Choroid plexus epithelial cell (primary cell): ENCODE results near the gene PRTN3.
A peak's percentile ranks its signal among the peaks of the same experiment; 100 is the strongest.
"Not testable (repeated sequence)": the region's sequence is repeated elsewhere in the genome, so short reads cannot be mapped to it uniquely, and the experiment has no call there.

Experiments used
- DNase-seq: peaks from one replicate; pipeline ENCODE4 v3.0.0-alpha.2; 2010; ENCODE audit warnings: low read depth
- H3K4me3 ChIP-seq: 2 replicates; pipeline ENCODE4 v1.5.1; 2011; ENCODE audit warnings: low read depth, mild to moderate bottlenecking, control low read depth, low read length, moderate library complexity
- TF ChIP-seq, protein P1 (sequence below): conservative IDR thresholded peaks from 2 replicates; pipeline ENCODE4 v1.5.1; 2011; ENCODE audit warnings: low read depth, mild to moderate bottlenecking, control low read depth, inconsistent platforms, low read length, moderate library complexity

Gene PRTN3

DNA sequence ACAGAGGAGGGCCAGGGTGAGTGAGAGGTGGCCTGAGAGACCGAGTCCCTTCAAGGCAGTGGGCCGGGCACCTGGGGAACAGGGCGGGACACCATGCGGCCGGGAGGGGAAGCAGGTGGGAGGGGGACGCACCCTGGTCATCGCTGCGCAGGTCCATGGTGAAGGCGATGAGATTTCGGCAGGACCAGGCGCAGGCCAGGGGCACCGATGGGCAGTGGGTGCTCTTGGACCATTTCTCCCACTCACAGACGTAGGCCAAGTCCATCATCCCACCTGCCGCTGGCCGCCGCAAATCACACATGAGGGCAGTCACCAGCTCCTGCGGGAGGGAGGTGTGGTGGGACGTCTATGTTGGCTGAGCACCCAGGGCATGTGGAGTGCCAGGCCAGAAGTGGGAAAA, 50.0 kb downstream of the PRTN3 start:
- DNase-seq, result no peak
- no peak overlapping the region for H3K4me3 ChIP-seq
- TF ChIP-seq, protein P1, sequence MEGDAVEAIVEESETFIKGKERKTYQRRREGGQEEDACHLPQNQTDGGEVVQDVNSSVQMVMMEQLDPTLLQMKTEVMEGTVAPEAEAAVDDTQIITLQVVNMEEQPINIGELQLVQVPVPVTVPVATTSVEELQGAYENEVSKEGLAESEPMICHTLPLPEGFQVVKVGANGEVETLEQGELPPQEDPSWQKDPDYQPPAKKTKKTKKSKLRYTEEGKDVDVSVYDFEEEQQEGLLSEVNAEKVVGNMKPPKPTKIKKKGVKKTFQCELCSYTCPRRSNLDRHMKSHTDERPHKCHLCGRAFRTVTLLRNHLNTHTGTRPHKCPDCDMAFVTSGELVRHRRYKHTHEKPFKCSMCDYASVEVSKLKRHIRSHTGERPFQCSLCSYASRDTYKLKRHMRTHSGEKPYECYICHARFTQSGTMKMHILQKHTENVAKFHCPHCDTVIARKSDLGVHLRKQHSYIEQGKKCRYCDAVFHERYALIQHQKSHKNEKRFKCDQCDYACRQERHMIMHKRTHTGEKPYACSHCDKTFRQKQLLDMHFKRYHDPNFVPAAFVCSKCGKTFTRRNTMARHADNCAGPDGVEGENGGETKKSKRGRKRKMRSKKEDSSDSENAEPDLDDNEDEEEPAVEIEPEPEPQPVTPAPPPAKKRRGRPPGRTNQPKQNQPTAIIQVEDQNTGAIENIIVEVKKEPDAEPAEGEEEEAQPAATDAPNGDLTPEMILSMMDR, result no peak

DNA sequence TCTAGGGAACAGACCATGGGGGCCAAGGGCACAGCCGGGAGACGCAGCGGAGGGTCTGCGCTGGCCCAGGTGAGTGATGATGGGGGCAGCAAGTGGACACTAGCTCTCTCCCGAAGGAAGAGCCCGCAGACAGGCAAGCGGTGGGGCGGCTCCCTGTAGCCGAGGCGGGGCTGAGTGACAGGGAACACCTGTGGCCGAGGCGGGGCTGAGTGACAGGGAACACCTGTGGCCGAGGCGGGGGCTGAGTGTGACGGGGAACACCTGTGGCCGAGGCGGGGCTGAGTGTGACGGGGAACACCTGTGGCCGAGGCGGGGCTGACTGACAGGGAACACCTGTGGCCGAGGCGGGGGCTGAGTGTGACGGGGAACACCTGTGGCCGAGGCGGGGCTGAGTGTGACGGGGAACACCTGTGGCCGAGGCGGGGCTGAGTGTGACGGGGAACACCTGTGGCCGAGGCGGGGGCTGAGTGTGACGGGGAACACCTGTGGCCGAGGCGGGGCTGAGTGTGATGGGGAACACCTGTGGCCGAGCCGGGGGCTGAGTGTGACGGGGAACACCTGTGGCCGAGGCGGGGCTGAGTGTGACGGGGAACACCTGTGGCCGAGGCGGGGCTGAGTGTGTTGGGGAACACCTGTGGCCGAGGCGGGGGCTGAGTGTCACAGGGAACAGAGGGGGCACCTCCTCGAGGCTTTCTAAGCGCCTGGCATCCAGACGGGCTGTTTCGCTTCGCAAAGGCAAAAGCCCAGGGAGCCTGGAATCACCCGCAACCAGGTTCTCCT, 50.8 kb downstream of the PRTN3 start:
- peak overlapping the region; percentile 82 for H3K4me3 ChIP-seq
- DNase-seq, result not testable (repeated sequence)

DNA sequence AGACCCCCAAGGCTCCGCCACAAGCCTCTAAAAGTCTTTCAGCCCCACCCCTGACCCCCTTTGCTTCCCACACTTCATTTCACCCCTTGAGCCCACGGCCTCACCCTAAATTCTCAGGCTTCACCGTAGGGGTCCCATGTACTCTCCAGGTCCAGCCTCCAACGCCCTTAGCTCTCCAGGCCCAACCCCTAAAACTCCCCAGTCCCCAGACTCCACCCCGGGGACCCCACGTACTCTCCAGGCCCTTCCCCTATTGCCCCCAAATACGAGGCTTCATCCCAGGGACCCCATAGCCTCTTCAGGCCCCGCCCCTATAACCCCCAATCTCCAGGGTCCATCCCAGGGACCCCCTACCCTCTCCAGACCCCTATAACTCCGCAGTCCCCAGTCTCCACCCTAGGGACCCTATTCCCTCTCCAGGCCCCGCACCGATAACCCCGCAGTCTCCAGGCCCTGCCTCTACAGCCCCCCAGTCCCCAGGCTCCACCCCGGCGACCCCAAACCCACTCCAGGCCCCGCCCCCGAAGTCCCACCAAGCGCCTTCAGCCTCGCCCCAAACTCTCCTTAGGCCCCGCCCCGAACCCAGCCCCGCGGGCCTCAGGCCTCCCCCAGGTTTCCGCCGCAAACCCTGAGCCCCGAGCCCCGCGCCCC, 51.6 kb downstream of the PRTN3 start:
- TF ChIP-seq, protein P1, result no peak
- peak overlapping the region; percentile 82 for H3K4me3 ChIP-seq
- peak; percentile 28 for DNase-seq

DNA sequence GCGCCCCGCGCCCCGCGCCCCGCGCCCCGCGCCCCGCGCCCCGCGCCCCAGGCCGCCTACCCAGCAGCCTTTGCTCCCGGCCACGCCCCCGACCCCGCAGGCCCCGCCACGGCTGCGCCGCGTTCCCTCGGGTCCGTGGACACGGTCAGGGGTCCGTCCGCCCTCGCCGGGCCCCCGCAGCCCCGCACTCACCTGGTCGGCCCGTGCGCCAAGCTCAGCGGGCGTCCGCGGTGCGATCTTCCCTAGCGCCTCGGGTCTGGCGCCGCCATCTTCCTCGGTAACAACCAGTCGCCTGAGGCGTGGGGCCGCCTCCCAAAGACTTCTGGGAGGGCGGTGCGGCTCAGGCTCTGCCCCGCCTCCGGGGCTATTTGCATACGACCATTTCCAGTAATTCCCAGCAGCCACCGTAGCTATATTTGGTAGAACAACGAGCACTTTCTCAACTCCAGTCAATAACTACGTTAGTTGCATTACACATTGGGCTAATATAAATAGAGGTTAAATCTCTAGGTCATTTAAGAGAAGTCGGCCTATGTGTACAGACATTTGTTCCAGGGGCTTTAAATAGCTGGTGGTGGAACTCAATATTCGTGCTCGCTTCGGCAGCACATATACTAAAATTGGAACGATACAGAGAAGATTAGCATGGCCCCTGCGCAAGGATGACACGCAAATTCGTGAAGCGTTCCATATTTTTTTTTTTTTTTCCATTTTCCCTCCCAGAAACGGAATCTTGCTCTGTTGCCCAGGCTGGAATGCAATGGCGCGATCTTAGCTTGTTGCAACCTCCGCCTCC, 52.3 kb downstream of the PRTN3 start, which contains the start of the genes MED16 and RNU6-9:
Gene MED16 (minus strand): TSS at position 294 of the 796 bp plus-strand sequence. CDS start 2,056 bp downstream, outside the sequence.
Gene RNU6-9 (plus strand): TSS at position 591 of the 796 bp plus-strand sequence.
- TF ChIP-seq, protein P1, result no peak
- H3K4me3 ChIP-seq, result peak within 1 kb of the TSS; percentile 82
- DNase-seq, result peak; percentile 96

DNA sequence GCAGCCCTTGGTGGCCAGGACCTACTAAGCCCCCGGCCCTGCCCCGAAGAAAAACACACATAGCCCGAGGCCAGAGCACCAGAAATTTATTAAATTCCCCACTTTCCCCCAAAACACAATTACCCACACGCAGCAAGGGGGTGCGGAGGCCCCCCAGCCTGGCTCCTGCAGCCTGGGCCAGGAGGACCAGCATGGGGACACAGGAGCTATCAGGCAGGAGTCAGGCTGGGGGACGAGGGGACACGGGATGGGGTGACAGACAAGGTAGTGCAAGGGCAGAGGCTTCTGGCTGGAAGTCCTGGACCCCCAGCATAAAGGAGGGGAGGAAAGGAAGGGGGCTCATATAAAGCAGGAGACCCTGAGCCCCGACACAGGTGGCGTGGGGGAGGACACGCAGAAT, 55.6 kb downstream of the PRTN3 start:
- TF ChIP-seq, protein P1, result no peak
- DNase-seq, result no peak
- H3K4me3 ChIP-seq, result no peak overlapping the region

DNA sequence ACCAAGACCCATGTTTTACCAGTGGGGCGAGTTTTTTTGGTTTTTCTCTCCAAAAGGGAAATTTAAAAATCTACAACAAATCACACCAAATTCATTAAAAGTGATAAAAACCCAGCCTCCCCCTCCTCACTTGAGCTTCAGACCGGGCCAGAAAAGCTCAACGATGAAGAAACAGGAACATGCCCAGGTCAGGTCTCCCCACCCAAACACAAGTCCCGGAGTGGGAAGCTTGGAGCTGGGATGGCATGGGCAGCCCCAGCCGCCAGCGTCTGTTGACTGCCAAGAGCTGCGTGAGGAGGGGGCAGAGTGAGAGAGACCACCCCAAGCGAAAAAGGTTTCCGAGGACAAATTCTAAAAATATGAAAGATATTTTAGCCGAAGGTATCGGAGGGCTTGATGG, 56.2 kb downstream of the PRTN3 start:
- no peak for DNase-seq
- no peak overlapping the region for H3K4me3 ChIP-seq
- TF ChIP-seq, protein P1, result no peak

DNA sequence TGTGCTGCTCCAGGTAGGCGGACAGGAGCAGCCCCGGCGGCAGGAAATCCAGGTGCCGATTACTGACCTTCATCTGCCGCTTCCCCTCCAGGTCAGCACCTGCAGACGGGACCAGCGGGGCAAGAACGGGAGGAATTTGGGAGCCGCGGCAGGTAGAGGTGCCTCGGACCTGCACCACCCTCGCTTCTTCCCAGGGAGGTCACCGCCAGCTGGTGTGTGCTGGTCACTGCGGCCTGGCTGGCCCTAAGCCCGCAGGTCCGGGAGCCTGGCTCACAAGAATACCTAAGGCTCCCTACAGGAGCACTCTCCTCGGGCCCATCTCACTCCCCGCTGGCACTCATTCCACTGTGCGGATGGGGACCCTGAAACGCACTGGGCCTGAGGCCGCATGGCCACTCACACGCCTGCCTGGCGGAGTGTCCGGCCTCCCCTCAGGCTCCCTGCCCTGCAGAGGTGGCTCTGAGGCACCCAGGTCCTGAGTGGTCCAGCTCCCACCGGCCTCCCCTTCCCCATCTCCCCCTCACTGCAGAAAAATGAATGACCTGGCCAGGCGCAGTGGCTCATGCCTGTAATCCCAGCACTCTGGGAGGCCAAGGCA, 56.7 kb downstream of the PRTN3 start:
- TF ChIP-seq, protein P1, result peak; percentile 16
- DNase-seq, result no peak
- H3K4me3 ChIP-seq, result no peak overlapping the region
